ENCODE results near the gene FAR1.

The FAR1 gene

GRCh38 chr11:13777341-13777985 lies 109.0 kb downstream of the FAR1 start:
- DNase-seq (ENCODE audit: extremely low read depth, low read depth): no peak
- TF ChIP-seq, protein P1, sequence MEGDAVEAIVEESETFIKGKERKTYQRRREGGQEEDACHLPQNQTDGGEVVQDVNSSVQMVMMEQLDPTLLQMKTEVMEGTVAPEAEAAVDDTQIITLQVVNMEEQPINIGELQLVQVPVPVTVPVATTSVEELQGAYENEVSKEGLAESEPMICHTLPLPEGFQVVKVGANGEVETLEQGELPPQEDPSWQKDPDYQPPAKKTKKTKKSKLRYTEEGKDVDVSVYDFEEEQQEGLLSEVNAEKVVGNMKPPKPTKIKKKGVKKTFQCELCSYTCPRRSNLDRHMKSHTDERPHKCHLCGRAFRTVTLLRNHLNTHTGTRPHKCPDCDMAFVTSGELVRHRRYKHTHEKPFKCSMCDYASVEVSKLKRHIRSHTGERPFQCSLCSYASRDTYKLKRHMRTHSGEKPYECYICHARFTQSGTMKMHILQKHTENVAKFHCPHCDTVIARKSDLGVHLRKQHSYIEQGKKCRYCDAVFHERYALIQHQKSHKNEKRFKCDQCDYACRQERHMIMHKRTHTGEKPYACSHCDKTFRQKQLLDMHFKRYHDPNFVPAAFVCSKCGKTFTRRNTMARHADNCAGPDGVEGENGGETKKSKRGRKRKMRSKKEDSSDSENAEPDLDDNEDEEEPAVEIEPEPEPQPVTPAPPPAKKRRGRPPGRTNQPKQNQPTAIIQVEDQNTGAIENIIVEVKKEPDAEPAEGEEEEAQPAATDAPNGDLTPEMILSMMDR (IDR thresholded peaks at IDR 0.05; ENCODE audit: low read depth, low read length): no peak

DNA sequence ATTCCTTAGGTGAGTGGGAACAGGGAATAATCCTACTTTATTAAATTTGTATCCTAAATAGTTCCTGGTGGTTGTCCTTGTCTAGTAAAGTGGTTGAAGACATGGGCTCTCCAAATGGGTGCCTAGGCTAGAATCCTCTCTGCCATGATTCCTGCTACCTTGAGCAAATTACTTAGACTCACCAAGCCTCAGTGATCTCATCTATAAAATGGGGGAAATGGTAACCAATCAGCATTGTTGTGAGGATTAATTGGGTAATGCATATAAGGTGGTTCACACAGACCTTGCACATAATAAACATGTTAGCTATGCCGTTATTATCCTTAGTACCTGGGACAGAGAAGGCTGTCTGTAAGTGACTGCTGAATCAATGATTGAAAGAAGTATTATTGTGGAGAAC lies 109.9 kb downstream of the FAR1 start:
- DNase-seq (ENCODE audit: extremely low read depth, low read depth): no peak
- TF ChIP-seq, protein P1 (IDR thresholded peaks at IDR 0.05; ENCODE audit: low read depth, low read length): no peak

GRCh38 chr11:13781153-13781552 lies 112.7 kb downstream of the FAR1 start:
- TF ChIP-seq, protein P1 (IDR thresholded peaks at IDR 0.05; ENCODE audit: low read depth, low read length): no peak
- DNase-seq (ENCODE audit: extremely low read depth, low read depth): no peak

Measured in AG09319 (cell line).